Skeletal muscle cell (primary cell): ENCODE measurements around the gene PCBP3.
"Not testable (repeated sequence)": the region's sequence is repeated elsewhere in the genome, so short reads cannot be mapped to it uniquely, and the experiment has no call there.

Experiments used
- DNase-seq: peaks from one replicate; pipeline ENCODE4 v3.0.0-alpha.2; 2010; ENCODE audit warnings: low read depth
- H3K4me3 ChIP-seq: 2 replicates; pipeline ENCODE4 v1.5.1; 2011; ENCODE audit warnings: low read depth, mild to moderate bottlenecking, control low read depth, low read length, moderate library complexity

PCBP3 gene

DNA sequence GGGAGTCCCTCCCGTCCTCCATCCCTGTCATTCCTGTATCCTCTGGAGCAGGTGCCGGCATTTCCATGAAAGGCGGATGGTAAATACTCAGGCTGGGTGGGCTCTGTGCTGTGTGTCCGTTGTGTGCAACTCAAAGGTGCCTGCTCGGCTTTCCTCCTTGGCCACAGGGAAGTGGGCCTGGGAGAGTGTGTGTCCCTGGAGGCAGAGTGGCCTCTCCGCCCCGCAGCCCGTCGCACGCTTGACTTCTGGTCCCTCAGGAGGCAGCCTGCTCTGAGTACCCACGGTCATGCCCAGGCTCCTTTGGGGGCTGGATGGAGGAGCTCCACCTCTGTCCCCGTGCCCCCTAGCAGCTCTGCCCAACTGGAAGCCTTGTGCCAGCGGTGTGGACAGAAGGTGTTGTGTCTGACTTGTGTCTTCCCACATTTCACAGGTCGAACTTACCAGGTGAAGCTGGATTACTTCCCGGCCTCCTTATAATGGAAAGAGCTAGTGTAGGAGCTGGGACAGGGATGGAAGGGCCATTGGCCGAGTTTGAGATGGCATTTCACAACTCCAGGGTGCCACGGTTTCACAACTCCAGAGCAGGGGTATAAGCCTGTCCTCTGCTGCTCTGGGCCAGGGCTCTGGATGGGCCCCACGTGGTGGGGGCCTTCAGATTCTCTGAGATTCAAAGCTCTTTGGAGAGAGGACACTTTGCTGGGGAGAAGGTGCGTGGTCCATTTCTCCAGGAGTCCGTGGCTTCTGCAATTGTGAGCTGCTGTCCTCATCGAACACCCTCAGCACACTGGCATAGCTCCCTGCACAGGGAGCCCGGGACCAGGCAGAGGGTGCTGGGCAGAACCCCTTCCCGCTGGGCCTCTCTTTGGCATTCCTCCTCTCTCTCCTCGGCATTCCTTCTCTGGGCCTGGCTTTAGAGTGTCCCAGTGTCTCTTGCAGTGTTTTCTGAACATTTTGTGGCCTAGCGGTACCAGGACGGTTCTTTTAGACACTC, 185.3 kb downstream of the PCBP3 start:
- DNase-seq: no peak
- no peak overlapping the region for H3K4me3 ChIP-seq

DNA sequence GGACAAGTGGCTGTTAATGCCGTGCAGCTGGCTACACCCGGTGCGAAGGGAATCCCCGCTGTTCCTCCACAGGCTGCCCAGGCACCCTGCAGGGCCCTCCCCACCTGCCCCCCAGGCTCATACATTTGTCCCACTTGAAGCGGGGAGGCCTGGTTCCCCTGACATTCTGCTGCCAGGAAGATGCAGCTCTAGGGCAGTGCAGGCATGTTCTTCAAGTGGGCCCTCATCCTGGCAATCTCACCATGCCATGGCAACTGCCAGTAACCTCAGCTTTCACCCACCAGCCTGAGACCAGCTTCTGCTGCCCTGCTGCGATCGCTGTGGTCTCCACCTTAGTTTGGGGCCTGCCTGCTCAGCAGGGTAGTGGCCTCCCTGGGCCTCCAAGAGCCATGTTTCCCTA, 186.1 kb downstream of the PCBP3 start:
- H3K4me3 ChIP-seq: no peak overlapping the region

GRCh38 chr21:45830221-45830640, 186.7 kb downstream of the PCBP3 start:
- H3K4me3 ChIP-seq: no peak overlapping the region
- DNase-seq: no peak

More for the DNA sequence above, 186.1 kb downstream of the PCBP3 start:
- DNase-seq: no peak

DNA sequence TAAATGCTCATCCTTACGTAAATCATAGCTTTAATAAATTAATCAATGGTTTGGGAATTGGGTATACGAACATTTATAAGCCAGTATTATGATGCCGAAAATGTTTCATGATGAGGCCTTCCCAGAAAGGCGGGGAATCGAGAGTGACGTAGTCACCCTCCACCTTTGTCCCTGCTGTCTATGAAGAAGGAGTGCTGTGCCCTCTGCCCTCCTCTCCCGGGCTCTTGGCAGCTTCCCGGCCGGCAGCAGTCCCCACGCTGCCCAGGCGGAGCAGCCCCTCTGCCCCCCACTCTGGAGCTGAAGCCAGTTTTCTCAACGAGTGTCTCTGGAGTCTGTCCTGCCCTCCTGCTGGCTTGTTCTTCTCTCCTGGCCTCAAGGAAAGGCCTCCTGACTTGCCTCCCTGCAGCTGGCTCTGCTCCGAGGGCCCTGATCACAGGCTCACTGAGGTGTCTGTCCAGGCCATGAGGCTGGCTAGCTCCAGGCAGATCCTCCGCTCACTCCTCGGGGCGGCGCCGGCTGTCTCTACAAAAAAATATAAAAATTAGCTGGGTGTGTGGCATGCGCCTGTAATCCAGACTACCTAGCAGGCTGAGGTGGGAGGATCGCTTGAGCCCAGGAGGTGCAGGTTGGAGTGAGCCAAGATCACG, 187.3 kb downstream of the PCBP3 start:
- no peak overlapping the region for H3K4me3 ChIP-seq
- no peak for DNase-seq

DNA sequence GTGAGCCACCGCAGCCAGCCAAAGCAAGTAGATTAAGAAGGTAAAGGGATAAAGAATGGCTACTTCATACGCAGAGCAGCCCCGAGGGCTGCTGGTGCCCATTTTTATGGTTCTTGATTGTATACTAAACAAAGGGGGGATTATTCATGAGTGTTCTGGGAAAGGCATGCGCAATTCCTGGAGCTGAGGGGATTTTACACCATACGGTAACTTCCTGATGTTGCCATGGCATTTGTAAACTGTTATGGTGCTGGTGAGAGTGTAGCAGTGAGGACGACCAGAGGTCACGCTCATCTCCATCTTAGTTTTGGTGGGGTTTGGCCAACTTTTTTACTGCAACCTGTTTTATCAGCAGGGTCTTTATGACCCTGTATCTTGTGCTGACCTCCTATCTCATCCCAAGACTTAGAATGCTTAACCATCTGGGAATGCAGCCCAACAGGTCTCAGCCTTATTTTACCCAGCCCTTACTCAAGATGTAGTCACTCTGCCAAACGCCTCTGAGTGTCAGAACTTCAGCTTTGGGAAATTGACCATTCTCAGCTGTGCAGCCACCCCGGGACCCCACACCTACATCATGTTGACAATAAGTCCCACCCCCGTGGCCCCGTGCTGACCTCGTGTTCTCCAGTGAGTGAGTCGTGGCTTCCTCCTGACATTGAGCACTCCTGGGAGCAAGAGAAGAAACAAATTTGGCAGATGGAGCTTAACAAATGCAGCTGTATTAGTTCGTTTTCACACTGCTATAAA, 188.6 kb downstream of the PCBP3 start:
- H3K4me3 ChIP-seq: no peak overlapping the region
- peak; percentile 86 for DNase-seq

- DNase-seq, H3K4me3 ChIP-seq: not testable (repeated sequence)
Observed at GRCh38 chr21:45832741-45833235, 189.3 kb downstream of the PCBP3 start.

DNA sequence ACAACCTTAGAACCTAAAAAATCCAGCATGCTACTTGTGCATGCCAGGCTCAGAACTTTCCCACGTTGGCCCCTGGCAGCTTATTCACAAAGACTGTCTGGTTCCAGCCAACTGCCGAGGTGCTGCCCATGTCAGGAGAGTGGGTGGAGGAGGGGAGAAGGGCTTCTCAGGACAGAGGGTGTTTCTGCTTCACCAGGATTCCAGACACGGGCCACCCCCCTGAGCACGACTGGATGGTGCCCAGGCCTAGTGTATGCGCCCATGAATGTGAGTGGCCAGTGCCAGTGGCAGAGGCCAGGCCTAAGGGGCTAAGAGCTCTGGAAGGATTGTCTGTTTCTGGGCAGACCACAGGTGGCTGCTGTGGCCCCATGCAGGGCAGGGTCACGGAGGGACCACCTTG, 189.9 kb downstream of the PCBP3 start:
- DNase-seq: no peak
- H3K4me3 ChIP-seq: no peak overlapping the region

- H3K4me3 ChIP-seq: no peak overlapping the region
- no peak for DNase-seq
Observed at GRCh38 chr21:45834026-45834715, 190.6 kb downstream of the PCBP3 start.

- DNase-seq: no peak
- no peak overlapping the region for H3K4me3 ChIP-seq
Observed at GRCh38 chr21:45834821-45835293, 191.3 kb downstream of the PCBP3 start.

DNA sequence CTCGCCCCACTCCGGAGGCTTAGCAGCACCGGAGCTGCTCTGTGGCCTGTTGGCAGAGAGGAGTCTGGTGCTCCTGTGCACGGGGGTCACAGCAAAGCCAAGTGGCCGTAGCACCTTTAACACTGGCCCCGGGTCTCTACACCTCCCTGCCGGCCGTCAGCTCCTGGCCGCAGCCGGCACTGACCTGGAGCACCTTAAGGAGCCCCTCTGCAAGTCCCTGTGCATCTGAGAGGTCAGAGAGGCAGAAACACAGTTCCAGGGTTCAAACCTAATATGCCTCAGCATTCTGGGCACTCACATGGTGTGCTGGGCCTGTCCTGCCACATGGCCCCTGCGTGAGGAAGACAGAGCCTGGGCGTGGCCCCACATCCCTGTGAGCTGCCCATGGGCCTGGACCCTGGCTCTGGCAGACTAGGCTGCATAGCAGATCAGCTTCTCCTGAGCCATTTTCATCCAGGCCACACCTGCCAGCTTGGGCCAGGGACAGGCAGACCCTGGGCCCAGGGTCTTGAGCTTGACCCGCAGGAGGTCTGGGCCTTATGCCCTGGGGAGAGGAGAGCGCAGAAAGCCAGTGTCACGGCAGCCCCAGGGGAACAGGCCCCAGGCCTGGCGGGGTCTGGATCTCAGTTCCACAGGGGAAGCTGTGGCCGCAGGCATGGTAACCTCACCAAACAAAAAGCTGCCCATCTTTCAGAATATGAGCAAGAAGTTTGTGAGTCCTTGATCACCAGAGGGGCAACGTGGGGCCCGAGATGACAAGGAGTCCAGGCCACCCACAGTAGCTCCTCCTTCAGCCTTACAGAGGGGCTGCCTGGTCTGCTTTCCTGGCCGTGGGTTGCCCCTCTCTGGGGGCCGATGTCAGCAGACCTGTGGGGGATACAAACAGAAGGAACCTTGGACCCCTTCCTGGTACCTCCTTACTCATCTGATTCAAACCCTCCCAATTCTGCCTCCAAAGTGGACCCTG, 192.1 kb downstream of the PCBP3 start:
- no peak for DNase-seq
- H3K4me3 ChIP-seq: no peak overlapping the region

- no peak for DNase-seq
Observed at GRCh38 chr21:45836268-45836655, 192.7 kb downstream of the PCBP3 start.

DNA sequence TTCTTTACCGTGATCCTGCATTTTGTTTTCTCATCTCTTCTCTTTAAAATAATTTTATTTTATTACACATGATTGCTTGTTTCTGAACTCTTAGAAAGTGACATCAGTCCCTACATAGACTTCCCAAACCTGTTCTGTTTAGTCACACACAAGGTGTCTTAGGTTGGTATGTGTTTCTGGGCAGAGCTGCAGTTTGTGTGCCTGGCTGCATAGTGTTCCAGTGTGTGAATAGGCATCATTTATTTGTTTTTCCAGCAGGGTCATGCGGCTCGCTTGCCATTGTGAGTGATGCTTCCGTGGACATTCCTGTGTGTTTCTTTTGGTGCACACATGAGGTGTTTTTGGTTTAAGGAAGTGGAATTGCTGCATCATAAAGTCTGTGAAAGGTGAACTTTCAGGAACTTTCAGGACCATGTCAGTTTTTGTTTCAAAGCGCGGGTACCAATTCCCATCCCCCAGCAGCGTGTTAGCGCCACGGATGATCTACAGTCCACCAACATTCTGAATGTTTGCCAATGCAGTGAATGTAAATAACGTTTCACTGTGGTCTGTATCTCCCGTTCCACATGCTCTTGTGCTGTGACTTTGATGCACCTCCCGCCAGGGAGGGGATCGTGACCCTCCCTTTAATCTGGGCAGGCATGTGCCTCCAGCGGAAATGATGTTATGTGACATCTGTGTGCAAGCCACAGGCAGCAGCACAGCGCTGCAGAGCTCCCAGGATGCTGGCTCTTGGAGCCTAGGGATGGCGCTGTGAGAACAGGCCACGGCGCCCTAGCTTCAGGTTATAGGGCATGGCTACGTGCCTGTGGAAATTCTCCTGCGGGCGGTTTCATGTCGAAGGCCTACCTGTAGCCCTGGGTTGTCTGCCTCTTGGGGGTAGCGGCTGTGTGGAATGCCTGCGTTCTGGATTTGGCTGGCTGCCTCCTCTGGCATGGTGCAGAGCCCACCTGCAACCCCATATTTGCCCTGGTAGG, 193.5 kb downstream of the PCBP3 start:
- H3K4me3 ChIP-seq: no peak overlapping the region
- DNase-seq: no peak

More at GRCh38 chr21:45836268-45836655, 192.7 kb downstream of the PCBP3 start:
- no peak overlapping the region for H3K4me3 ChIP-seq

- no peak for DNase-seq
- no peak overlapping the region for H3K4me3 ChIP-seq
Observed at GRCh38 chr21:45837936-45838335, 194.4 kb downstream of the PCBP3 start.

DNA sequence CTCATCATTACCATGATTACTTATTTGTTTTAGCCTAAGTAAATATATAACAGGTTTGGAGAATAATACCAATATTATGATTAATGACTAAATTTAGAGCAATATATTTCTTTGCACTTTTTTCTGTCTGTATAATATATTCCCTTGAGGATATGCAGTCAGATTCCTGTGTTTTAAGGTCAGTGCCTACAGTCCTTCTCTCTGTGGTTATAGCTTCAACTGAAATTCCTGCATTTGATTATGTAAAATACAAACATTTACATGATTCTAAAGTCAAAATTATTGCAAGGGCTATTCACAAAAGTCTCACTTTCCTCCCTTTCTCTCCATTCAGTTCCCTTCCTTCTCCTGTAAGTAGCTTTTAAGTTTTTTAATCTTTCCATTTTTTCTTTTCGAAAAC, 195.1 kb downstream of the PCBP3 start:
- H3K4me3 ChIP-seq: no peak overlapping the region
- DNase-seq: no peak

DNA sequence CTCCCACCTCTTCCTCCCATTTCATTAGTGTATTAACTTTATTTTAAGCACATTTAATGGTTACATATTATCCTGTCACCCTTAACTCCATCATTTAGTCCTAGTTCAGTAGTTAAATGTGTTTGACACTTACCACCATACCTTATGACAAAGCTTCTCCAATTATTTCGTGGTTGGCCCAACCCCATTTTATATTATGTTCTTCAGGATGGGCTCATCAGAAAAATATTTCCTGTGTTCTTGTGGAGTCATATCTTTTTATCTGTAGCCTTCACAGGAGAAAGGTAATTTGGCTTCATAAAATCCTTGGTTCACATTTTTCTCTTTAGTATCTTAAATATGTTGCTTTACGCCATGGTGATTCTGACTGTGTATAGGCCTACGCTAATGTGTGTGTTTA, 195.7 kb downstream of the PCBP3 start:
- no peak overlapping the region for H3K4me3 ChIP-seq

DNA sequence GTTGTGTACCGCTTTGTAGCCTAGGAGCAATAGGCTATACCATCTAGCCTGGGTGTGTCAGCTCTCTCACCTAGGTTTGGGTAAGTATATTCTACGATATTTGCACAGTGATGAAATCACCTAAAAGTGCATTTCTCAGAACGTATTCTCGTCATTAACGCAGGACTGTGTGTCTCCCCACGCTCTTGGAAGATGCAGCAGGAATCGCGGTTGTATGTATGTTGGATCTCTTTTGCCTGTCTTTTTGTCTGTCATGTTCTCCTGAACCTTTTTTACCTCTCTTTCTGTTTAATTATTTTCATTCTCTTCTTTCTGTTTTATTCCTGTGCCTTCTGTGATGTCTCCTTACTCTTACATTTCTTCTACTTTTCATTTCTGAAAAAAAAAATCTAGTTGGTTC, 197.5 kb downstream of the PCBP3 start:
- H3K4me3 ChIP-seq: no peak overlapping the region
- DNase-seq: no peak

More for the DNA sequence above, 195.7 kb downstream of the PCBP3 start:
- DNase-seq: no peak

GRCh38 chr21:45843426-45843825, 199.9 kb downstream of the PCBP3 start:
- H3K4me3 ChIP-seq: no peak overlapping the region
- DNase-seq: no peak
